ENCODE data around the gene SSBP1.

DNA sequence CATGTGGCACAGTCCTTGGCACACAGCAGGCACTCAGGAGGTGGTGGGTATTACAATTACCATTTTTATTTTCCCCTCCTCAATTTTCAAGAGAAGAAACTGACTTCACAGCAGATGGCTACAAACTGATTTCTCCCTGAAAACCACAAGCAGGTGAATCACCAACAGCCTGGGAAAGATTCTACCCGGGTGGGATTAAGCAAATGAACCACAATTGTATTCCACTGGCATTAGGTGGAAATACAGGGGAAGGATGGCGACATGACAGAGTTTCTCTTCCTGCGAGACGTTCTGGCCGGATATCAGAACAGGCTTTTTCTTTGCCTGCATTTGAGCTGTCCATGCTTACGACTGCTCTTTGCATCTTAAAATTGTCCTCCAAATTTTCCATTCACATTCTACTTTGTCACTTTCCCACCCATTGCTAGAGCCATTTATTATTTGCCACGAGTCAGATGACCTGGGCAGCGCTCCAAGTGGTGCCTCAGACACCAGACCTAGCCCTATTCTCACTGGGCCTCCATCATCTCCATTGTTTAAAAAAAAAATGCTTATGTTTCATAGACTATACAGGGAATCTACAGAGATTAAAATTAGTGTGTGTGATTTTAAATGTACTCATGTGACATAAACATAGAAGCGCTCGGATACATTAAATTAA lies 40.8 kb upstream of the SSBP1 start:
- TF ChIP-seq POLR2A (IDR thresholded peaks at IDR 0.05) (no peak), POLR2AphosphoS5 (IDR thresholded peaks at IDR 0.05) (no peak)
- TF ChIP-seq, protein P1, sequence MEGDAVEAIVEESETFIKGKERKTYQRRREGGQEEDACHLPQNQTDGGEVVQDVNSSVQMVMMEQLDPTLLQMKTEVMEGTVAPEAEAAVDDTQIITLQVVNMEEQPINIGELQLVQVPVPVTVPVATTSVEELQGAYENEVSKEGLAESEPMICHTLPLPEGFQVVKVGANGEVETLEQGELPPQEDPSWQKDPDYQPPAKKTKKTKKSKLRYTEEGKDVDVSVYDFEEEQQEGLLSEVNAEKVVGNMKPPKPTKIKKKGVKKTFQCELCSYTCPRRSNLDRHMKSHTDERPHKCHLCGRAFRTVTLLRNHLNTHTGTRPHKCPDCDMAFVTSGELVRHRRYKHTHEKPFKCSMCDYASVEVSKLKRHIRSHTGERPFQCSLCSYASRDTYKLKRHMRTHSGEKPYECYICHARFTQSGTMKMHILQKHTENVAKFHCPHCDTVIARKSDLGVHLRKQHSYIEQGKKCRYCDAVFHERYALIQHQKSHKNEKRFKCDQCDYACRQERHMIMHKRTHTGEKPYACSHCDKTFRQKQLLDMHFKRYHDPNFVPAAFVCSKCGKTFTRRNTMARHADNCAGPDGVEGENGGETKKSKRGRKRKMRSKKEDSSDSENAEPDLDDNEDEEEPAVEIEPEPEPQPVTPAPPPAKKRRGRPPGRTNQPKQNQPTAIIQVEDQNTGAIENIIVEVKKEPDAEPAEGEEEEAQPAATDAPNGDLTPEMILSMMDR (IDR thresholded peaks at IDR 0.05), result no peak

Data from transverse colon (tissue), 4 donors.